Measurements from ENCODE around the gene TMEM19. TPM values are rescaled to one million over a fixed set of nuclear protein-coding genes. Genes with fewer than 3 reads are reported as not detected.

The TMEM19 gene
- total and polyA plus RNA-seq, 2 of the 8 experiments (the other 6 are each of a cell fraction or from before 2014, with no cell fraction given) = 12.6 to 19.1 TPM

DNA sequence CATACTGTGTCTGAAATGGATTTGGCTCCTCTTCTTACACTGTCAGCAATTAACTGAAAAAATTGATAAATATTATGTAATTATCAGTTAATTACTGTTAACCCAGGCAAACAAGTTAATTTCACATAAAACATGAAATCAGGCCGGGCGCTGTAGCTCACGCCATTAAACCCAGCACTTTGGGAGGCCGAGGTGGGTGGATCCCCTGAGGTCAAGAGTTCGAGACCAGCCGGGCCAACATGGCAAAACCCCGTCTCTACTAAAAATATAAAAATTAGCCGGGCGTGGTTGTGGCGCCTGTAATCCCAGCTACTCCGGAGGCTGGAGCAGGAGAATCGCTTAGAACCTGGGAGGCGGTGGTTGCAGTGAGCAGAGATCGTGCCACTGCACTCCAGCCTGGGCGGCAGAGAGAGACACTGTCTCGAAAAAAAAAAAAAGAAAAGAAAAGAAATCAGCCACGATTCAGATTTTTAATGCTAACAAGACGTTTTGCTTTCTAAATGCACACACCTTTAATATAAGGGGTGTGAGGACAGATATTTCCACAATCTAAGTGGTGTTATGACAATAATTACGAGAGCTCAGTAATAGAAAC lies 473 bp upstream of the TMEM19 start:
- Histone ChIP-seq H4K8ac (ENCODE audit: extremely low read depth, insufficient read depth, low read length) (0 out of 2 replicates have a peak overlapping the region, but pooled peaks have one; percentile 25), H3K4me1 (replicated peaks in 1 of 4; ENCODE audit: control insufficient read depth in 3 of 4, insufficient read depth in 4 of 4, low read length in 3 of 4) (no peaks in the 10 kb centered on the region), H4K91ac (replicated peaks; ENCODE audit: insufficient read length, low read length) (no peak overlapping the region), H4K20me1 (replicated peaks in 1 of 2; ENCODE audit: control insufficient read depth in 1 of 2, insufficient read depth in 2 of 2, low read length in 2 of 2) (no peaks in the 10 kb centered on the region), H2AK5ac (ENCODE audit: low read depth, low read length) (no peak overlapping the region), H3K18ac (ENCODE audit: extremely low read depth, low read length) (0 out of 2 replicates have a peak overlapping the region, but pooled peaks have one; percentile 86), H3K4ac (replicated peaks; ENCODE audit: insufficient read length, low read depth, low read length) (no peak overlapping the region), H2BK15ac (ENCODE audit: low read length) (no peak overlapping the region), H3K4me2 (ENCODE audit: insufficient read depth in 1 of 2, low read depth in 2 of 2, low read length in 2 of 2) (peak overlapping the region; percentile 32 to 72), H2BK5ac (ENCODE audit: low read depth, low read length) (no peak overlapping the region), H3K9me3 (ENCODE audit: insufficient read depth in 2 of 2, low read depth in 1 of 2, low read length in 1 of 2) (no peaks in the 10 kb centered on the region), H3K79me1 (ENCODE audit: low read depth, low read length) (no peaks in the 10 kb centered on the region), H3K9ac (replicated peaks in 1 of 4; ENCODE audit: extremely low read depth in 1 of 4, low read depth in 3 of 4, low read length in 3 of 4) (peak overlapping the region in 2 of 4 experiments; percentile 69 to 79; a peak in 2 of 7 replicates), H3K36me3 (ENCODE audit: control insufficient read depth in 2 of 4, insufficient read depth in 4 of 4, low read length in 3 of 4) (no peaks in the 10 kb centered on the region), H3K23me2 (ENCODE audit: low read depth, low read length) (peaks cover 2% of the 10 kb centered on the region; the same call in 1 of the 2 replicates), H3K23ac (ENCODE audit: insufficient read length) (no peak overlapping the region), H2BK12ac (ENCODE audit: low read depth, low read length) (0 out of 2 replicates have a peak overlapping the region, but pooled peaks have one; percentile 50), H2BK20ac (ENCODE audit: low read length) (no peak overlapping the region), H3K56ac (replicated peaks; ENCODE audit: insufficient read length, low read depth, low read length) (no peak overlapping the region), H3K27me3 (replicated peaks in 1 of 4; ENCODE audit: control insufficient read depth in 3 of 4, extremely low read depth in 1 of 4, insufficient read depth in 3 of 4, low read length in 3 of 4) (no peaks in the 10 kb centered on the region), H3K14ac (ENCODE audit: insufficient read length) (no peak overlapping the region), H2AFZ (ENCODE audit: low read length) (peak overlapping the region; percentile 94; the same call in 1 of the 2 replicates), H2BK120ac (replicated peaks; ENCODE audit: low read depth, low read length) (no peak overlapping the region), H3K4me3 (ENCODE audit: extremely low read depth in 1 of 4, insufficient read depth in 2 of 4, low read depth in 3 of 4, low read length in 4 of 4) (peak overlapping the region; percentile 46 to 78 (median 70)), H3K27ac (ENCODE audit: low read depth, low read length) (no peak overlapping the region; the same call in 1 of the 2 replicates), H4K5ac (ENCODE audit: insufficient read length, low read depth, low read length) (no peak overlapping the region), H3K79me2 (ENCODE audit: control insufficient read depth in 1 of 2, insufficient read depth in 2 of 2, low read length in 2 of 2) (no peaks in the 10 kb centered on the region)
- WGBS, 2 experiments (ENCODE audit: extremely low coverage in 1 of 2, insufficient coverage in 1 of 2, insufficient read length in 1 of 2, insufficient replicate concordance in 2 of 2, low coverage in 1 of 2, low lambda C conversion rate in 2 of 2, missing lambda C conversion rate in 1 of 2) = 69% methylated on average over 18 of the region's 19 CpGs; no CpG with 5 or more reads in 1 of the 2 experiments
- ChIA-PET POLR2A (ENCODE audit: partially characterized antibody) (interaction anchor here (0.7 to 6.1 kb wide), 13 partner anchors 8 to 138 kb away, joined by 3 to 81 read pairs (median 4); partner anchors contain the start of genes RAB21, THAP2 and ZFC3H1), CTCF (ENCODE audit: partially characterized antibody) (interaction anchor here (0.7 to 4.1 kb wide), 8 partner anchors 8 to 64 kb away, joined by 3 to 21 read pairs (median 7); partner anchors contain the start of genes THAP2 and ZFC3H1)
- FAIRE-seq = no peak
- no peak for DNase-seq (ENCODE audit: low read depth in 1 of 2, low spot score in 2 of 2)
- TF ChIP-seq JUND (IDR thresholded peaks at IDR 0.05; ENCODE audit: low read length) = no peak
- no peak for TF ChIP-seq TAF1 (IDR thresholded peaks at IDR 0.05; ENCODE audit: low read depth, low read length)
- no peak for TF ChIP-seq NRF1 (IDR thresholded peaks at IDR 0.05; ENCODE audit: low read depth, low read length)
- no peak for TF ChIP-seq EP300 (IDR thresholded peaks at IDR 0.05; ENCODE audit: borderline replicate concordance in 1 of 2, low read depth in 2 of 2, low read length in 2 of 2)
- TF ChIP-seq, protein P1, sequence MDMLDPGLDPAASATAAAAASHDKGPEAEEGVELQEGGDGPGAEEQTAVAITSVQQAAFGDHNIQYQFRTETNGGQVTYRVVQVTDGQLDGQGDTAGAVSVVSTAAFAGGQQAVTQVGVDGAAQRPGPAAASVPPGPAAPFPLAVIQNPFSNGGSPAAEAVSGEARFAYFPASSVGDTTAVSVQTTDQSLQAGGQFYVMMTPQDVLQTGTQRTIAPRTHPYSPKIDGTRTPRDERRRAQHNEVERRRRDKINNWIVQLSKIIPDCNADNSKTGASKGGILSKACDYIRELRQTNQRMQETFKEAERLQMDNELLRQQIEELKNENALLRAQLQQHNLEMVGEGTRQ (IDR thresholded peaks at IDR 0.05; ENCODE audit: low read length) = no peak
- TF ChIP-seq TBP (IDR thresholded peaks at IDR 0.05; ENCODE audit: low read depth, low read length) = no peak
- TF ChIP-seq CBX5 (IDR thresholded peaks at IDR 0.05; ENCODE audit: low read depth, low read length) = no peak
- TF ChIP-seq CHD1 (IDR thresholded peaks at IDR 0.05; ENCODE audit: low read depth, low read length) = no peak
- TF ChIP-seq ZNF274 (IDR thresholded peaks at IDR 0.05; ENCODE audit: borderline replicate concordance, extremely low read depth, low read length) = no peak
- no peak for TF ChIP-seq CEBPB (IDR thresholded peaks at IDR 0.05; ENCODE audit: low read depth, low read length)
- TF ChIP-seq YY1 (IDR thresholded peaks at IDR 0.05; ENCODE audit: low read depth, low read length) = no peak

Measured in H1 (cell line).